ENCODE data around the gene SYNPO2L. TPM values are rescaled to one million over a fixed set of nuclear protein-coding genes. Genes with fewer than 3 reads are reported as not detected.

SYNPO2L gene
- total RNA-seq, 4 donors from 2014 or later = 0.14 to 4.5 TPM; not detected in 2

GRCh38 chr10:73653701-73654100 is 2.1 kb downstream of the SYNPO2L start:
- Histone ChIP-seq H3K4me1 (peaks cover 0 to 9% (median 0%) of the 10 kb centered on the region in 4 donors), H3K27ac (no peak overlapping the region), H3K36me3 (no peaks in the 10 kb centered on the region), H3K27me3 (no peaks in the 10 kb centered on the region), H3K4me3 (no peak overlapping the region), H3K9me3 (no peaks in the 10 kb centered on the region)
- TF ChIP-seq EP300 (IDR thresholded peaks at IDR 0.05; ENCODE audit: low read depth) (no peak), CTCF (IDR thresholded peaks at IDR 0.05) (no peak), POLR2A (IDR thresholded peaks at IDR 0.05) (no peak), POLR2AphosphoS5 (IDR thresholded peaks at IDR 0.05) (no peak)
- WGBS, 2 donors (ENCODE audit: low coverage in 1 of 2) = 82% methylated on average over 3 of the region's 3 CpGs; no CpG with 5 or more reads in 1 of the 2 donors
- DNase-seq = no peak
- in situ Hi-C loops (cut with MboI; ENCODE audit: low pct_ligation_motif_present in 1 of 4, low pct_unique_long_range_greater_than_20kb in 1 of 4, low sequenced_read_pairs in 3 of 4) (no loop called here), intact Hi-C loops (cut with DNase I; ENCODE audit: low total_unique reads) (no loop called here)

- Histone ChIP-seq H3K4me3 (no peak overlapping the region), H3K9me3 (no peaks in the 10 kb centered on the region), H3K4me1 (peaks cover 0 to 13% (median 1%) of the 10 kb centered on the region in 4 donors), H3K27me3 (no peaks in the 10 kb centered on the region), H3K36me3 (no peaks in the 10 kb centered on the region), H3K27ac (no peak overlapping the region)
- intact Hi-C loops (cut with DNase I; ENCODE audit: low total_unique reads) = no loop called here
- TF ChIP-seq POLR2A (IDR thresholded peaks at IDR 0.05) = no peak
- no peak for TF ChIP-seq CTCF (IDR thresholded peaks at IDR 0.05)
- TF ChIP-seq POLR2AphosphoS5 (IDR thresholded peaks at IDR 0.05) = no peak
- TF ChIP-seq EP300 (IDR thresholded peaks at IDR 0.05; ENCODE audit: low read depth) = no peak
- in situ Hi-C loops (cut with MboI; ENCODE audit: low pct_ligation_motif_present in 1 of 4, low pct_unique_long_range_greater_than_20kb in 1 of 4, low sequenced_read_pairs in 3 of 4) = no loop called here
- DNase-seq = no peak
- 92 to 100% methylated on average over 1 to 11 of the region's 11 CpGs for WGBS, 2 donors (ENCODE audit: low coverage in 1 of 2)
Observed at GRCh38 chr10:73653195-73653594, 2.6 kb downstream of the SYNPO2L start.

- Histone ChIP-seq H3K9me3 (no peaks in the 10 kb centered on the region), H3K27ac (no peak overlapping the region), H3K4me1 (peaks cover 0 to 25% (median 13%) of the 10 kb centered on the region in 4 donors), H3K27me3 (no peaks in the 10 kb centered on the region), H3K4me3 (no peak overlapping the region), H3K36me3 (no peaks in the 10 kb centered on the region)
- in situ Hi-C loops (cut with MboI; ENCODE audit: low pct_ligation_motif_present in 1 of 4, low pct_unique_long_range_greater_than_20kb in 1 of 4, low sequenced_read_pairs in 3 of 4) = no loop called here
- no peak for DNase-seq
- intact Hi-C loops (cut with DNase I; ENCODE audit: low total_unique reads) = no loop called here
- WGBS, 2 donors (ENCODE audit: low coverage in 1 of 2) = 56 to 78% methylated on average over 1 to 5 of the region's 5 CpGs
- TF ChIP-seq CTCF (IDR thresholded peaks at IDR 0.05) (no peak), EP300 (IDR thresholded peaks at IDR 0.05; ENCODE audit: low read depth) (no peak), POLR2A (IDR thresholded peaks at IDR 0.05) (no peak), POLR2AphosphoS5 (IDR thresholded peaks at IDR 0.05) (no peak)
Observed at GRCh38 chr10:73650537-73651331, 5.1 kb downstream of the SYNPO2L start.

- TF ChIP-seq POLR2AphosphoS5 (IDR thresholded peaks at IDR 0.05) (no peak), EP300 (IDR thresholded peaks at IDR 0.05; ENCODE audit: low read depth) (no peak), CTCF (IDR thresholded peaks at IDR 0.05) (no peak), POLR2A (IDR thresholded peaks at IDR 0.05) (no peak)
- Histone ChIP-seq H3K27ac (no peak overlapping the region), H3K9me3 (no peaks in the 10 kb centered on the region), H3K36me3 (no peaks in the 10 kb centered on the region), H3K4me3 (no peak overlapping the region), H3K27me3 (no peaks in the 10 kb centered on the region), H3K4me1 (peaks cover 0 to 18% (median 13%) of the 10 kb centered on the region in 4 donors)
- 80 to 96% methylated on average over 3 to 6 of the region's 6 CpGs for WGBS, 2 donors (ENCODE audit: low coverage in 1 of 2)
- no peak for DNase-seq
- in situ Hi-C loops (cut with MboI; ENCODE audit: low pct_ligation_motif_present in 1 of 4, low pct_unique_long_range_greater_than_20kb in 1 of 4, low sequenced_read_pairs in 3 of 4) (loop anchor here in 1 of 4 donors (25.0 kb wide), 1 partner anchor 388 kb away; the partner anchor contains the start of gene MRPS16), intact Hi-C loops (cut with DNase I; ENCODE audit: low total_unique reads) (no loop called here)
Observed at GRCh38 chr10:73649876-73650536, 5.8 kb downstream of the SYNPO2L start.

Data from transverse colon (tissue), 4 donors.